HCT116 (cell line): ENCODE measurements around the gene TJP1.

Experiments
- POLR2A ChIP-seq: IDR thresholded peaks from 2 replicates; pipeline ENCODE4 v1.7.0; 2011; ENCODE audit warnings: borderline replicate concordance; ENCODE audit not compliant: insufficient read depth, insufficient read length; ENCODE audit errors: extremely low read depth
- TCF7L2 ChIP-seq: IDR thresholded peaks from 2 replicates; pipeline ENCODE4 v1.7.0; 2011; ENCODE audit warnings: borderline replicate concordance, inconsistent platforms; ENCODE audit not compliant: insufficient read depth, insufficient read length; ENCODE audit errors: extremely low read depth
- TF ChIP-seq, protein P1 (sequence below), 3 experiments: fragments of 200-600 bp in 1 of 3; sonication (generic) in 1 of 3; IDR thresholded peaks in 2 of 3; conservative IDR thresholded peaks in 1 of 3; 2 replicates each; pipeline ENCODE4 v1.5.1; 2012 to 2017; ENCODE audit warnings: low read depth in 2 of 3, low read length in 2 of 3, antibody characterized with exemption in 1 of 3, borderline replicate concordance in 1 of 3, control low read depth in 1 of 3, mild to moderate bottlenecking in 1 of 3, mixed read lengths in 1 of 3, mixed run types in 1 of 3, moderate library complexity in 1 of 3; ENCODE audit not compliant: insufficient read depth in 1 of 3

DNA sequence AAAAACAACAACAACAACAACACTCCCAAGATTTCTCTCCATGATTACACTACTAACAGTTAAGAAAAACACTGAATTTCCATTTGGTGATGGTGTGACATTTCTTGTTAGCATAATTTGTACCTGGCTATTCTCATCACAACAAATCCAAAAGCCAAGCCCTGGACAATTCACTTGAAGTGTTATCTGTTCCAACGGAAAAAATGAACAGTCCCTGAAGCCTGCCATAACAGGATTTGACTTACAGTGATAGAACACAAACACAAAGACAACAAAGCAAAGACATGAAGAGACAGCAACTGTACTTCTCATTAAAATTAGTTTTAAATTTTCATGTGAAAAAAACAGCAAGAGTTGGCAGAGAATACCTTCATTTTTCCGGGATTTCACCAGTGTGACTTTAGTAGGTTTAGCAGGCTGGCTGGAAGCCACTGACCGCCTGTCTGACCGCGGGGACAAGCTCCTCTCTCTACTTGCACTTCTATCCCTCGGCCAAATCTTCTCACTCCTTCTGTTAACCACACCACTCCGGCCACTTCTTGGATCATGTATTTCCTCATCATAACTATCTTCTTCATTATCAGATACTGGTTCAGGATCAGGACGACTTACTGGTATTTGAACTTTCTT, 56.3 kb downstream of the TJP1 start:
- TF ChIP-seq, protein P1, sequence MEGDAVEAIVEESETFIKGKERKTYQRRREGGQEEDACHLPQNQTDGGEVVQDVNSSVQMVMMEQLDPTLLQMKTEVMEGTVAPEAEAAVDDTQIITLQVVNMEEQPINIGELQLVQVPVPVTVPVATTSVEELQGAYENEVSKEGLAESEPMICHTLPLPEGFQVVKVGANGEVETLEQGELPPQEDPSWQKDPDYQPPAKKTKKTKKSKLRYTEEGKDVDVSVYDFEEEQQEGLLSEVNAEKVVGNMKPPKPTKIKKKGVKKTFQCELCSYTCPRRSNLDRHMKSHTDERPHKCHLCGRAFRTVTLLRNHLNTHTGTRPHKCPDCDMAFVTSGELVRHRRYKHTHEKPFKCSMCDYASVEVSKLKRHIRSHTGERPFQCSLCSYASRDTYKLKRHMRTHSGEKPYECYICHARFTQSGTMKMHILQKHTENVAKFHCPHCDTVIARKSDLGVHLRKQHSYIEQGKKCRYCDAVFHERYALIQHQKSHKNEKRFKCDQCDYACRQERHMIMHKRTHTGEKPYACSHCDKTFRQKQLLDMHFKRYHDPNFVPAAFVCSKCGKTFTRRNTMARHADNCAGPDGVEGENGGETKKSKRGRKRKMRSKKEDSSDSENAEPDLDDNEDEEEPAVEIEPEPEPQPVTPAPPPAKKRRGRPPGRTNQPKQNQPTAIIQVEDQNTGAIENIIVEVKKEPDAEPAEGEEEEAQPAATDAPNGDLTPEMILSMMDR (IDR thresholded peaks at IDR 0.05 in 2 of 3, conservative IDR thresholded peaks at IDR 0.05 in 1 of 3; ENCODE audit: borderline replicate concordance in 1 of 3, insufficient read depth in 1 of 3, low read depth in 2 of 3, low read length in 2 of 3), result no peak
- TF ChIP-seq POLR2A (no peak), TCF7L2 (no peak)
